GM21381 (cell line): Measurements from ENCODE around the gene CDO1.
"Not testable (repeated sequence)": the region's sequence is repeated elsewhere in the genome, so short reads cannot be mapped to it uniquely, and the experiment has no call there.

Source experiments
- ATAC-seq: cut with Tn5 transposase; IDR thresholded peaks from one replicate; pipeline ENCODE4 v1.9.1; 2021; ENCODE audit warnings: mild to moderate bottlenecking, moderate library complexity; ENCODE audit not compliant: unreplicated experiment

The CDO1 gene

DNA sequence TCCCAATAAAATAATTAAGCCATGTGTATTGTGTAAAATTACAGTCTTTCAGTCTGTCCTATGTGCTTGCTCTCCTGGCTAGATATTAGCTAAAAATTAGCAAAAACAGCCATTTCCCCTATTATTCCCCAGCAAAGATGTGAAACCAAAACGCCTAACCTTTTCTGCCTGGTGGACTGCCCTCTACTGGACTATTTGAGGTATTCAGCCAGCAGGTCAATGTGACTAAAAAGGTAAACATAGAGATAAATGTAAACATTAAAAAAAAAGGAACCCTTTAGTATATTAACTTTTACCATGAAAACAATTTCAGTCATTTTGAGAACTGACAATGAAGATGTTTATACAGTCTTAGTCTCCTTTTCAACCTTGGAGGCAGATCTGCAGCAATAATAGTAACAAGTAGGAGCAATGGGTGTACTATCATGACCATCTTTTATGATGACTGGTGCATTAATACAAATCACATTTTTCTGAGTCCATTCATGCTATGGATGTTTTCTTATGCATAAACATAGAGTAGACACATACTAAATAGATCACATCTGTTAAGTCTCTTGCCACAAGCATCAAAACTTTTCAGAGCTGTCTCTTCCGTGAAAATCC is 14.8 kb upstream of the CDO1 start:
- peak; percentile 78 for ATAC-seq

DNA sequence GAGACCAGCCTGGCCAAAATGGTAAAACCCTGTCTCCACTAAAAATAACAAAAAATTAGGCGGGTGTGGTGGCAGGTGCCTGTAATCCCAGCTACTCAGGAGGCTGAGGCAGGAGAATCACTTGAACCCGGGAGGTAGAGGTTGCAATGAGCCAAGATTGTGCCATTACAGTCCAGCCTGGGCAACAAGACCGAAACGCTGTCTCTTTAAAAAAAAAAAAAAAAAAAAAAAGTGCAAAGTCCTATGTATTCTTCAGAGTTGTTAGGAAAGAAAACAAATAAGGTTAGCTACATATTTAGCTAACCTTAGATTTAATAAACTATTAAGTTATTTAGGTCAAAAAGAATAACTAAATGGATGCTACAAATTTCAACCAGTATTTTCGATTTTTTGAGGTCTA is 13.5 kb upstream of the CDO1 start:
- no peak for ATAC-seq

DNA sequence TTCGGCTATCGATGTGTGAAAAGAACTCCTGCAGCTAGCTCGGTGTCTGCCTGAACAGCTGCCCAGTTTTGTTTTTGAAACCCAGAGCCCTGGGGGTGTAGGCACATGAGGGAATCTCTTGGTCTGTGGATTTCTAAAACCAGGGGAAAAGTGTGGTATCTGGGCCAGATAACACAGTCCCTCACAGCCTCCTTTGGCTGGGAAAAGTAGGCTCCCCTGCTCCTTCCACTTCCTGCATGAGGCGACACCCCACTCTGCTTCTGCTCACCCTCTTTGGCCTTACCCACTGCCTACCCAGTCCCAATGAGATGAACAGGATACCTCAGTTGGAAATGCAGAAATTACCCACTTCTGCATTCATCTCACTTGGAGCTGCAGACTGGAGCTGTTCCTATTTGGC is 9.5 kb upstream of the CDO1 start:
- no peak for ATAC-seq

DNA sequence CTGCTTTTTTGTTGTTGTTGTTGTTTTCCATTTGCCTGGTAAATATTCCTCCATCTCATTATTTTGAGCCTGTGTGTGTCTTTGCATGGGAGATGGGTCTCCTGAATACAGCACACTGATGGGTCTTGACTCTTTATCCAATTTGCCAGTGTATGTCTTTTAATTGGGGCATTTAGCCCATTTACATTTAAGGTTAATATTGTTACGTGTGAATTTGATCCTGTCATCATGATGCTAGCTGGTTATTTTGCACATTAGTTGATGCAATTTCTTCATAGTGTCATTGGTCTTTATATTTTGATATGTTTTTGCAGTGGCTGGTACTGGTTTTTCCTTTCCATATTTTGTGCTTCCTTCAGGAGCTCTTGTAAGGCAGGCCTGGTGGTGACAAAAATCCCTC is 8.5 kb upstream of the CDO1 start:
- ATAC-seq: not testable (repeated sequence)

DNA sequence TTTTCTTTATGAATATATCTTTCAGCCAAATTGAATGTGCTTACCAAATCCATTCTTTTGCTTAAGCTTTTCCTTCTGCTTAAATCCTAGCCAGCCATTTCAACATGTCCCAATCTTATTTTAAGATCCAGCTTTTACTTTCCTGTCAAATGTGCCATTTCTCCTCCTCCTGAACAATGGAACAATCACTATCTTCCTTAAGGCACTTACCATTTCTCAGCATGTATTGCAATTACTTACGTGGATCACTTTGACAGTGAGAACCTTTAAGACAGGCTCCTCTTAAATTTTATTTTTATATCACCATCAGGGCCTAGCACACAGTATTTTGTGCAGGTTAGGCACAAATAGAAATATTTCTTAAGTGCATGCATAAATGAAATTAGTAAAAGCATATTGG is 4.4 kb upstream of the CDO1 start:
- ATAC-seq: no peak

DNA sequence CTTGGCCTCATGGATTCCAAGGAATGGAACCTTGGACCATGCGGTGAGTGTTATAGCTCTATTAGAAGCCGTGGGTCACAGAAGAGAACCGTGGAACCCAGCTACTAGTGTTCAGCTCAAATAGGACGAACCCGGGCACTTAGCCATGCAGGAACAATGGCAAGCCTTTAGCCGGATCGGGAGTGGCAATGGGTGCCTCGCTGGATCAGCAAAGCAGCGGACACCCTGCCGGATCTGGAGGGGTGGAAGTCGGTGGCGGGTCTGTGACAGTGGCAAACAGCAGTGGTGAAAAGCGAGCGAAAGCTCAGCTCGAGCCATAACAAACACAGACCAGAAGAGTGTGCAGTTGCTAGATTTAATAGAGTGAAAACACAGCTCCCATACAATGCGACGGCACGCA is 2.4 kb upstream of the CDO1 start:
- ATAC-seq: no peak

DNA sequence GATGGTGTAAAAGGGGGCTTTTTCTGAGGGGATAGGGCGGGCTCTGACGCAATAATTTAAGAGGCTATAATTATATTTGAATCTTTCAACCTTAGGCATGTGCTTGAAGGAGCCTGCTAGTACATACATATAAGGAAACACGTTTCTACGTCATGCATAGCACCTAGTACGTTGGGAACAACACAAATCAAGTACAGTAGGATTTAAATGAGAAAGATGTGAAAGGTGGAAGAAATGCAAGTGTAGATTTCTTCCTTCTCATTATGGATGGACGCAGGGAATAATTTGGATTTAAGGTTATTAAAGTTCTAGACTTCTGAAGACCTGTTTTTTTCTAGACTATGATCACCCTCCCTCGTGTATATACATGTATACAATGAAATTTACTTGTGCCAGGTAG is 927 bp upstream of the CDO1 start:
- ATAC-seq: no peak

DNA sequence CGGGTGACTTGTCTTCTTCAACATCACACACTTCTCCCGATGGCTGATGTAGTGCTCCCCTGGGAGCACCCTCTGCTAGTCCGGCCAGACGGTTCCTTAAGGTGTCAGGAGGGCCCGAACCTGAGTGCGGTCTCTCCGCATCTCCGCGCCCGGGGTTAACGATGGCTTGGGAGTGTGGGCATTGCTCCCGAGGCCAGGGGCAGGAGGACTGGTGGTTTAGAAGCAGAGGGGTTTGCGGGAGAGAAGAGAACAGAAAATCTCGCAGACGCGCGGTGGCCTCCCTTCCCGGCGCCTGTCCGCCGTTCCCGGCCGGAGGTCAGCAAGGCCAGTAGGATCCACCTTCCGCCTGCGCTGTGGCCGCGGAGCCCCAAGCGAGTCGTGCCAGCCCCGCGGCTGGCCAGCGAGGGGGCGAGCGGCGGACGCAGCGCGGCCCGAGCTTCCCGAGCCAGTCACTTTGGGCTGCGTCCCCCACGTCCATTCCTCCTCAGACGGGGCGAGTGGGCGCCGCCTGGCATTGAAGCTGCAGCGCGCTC is 700 bp downstream of the CDO1 start:
- no peak for ATAC-seq

DNA sequence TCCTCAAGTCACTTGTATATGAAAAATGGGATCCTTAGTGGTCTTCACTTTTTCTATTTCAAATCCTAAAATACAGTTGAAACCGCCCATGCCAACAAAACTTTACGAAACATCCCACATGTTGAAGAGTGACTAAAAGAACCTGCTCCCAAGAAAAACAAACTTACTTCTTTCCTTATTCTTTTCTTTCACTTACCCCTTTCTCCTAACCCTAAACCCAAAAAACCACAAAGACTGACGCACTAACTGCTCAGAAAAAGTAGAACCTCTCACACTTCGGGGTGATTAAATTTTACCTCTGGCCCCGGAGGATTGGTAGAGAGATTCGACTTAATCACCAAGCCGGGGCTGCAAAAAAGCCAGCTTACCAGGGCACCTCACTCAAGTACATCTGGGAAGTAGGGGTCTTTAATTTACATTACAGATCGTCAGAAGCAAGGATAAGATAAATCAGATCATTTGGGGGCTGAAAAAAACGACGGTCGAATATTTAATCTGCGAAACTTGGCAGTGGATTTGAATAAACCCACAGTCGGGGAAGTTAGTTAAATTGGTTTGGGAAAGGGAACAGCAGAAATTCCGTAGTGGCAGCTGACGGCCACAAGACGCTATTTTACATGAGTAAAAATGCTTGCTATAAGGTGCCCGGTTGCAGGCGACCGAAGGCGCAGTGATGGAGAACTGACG is 1.3 kb downstream of the CDO1 start:
- ATAC-seq: no peak

DNA sequence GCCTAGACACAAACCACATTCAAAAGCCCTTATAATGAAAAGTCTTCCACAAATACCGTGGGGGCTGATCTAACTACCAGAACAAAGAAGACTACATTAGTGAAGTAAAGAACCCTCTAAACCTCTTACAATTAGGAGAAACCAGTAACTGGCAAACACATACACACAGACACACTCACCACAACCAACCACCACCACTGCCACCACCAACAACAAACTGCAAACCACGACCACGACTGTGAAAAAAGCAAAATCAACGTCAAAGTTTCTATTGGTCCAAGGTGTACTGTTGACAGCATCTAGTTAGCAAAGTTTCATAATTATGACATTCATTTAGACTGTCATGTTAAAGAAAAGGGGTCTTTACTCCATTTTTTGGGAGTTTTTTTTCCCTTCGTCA is 2.7 kb downstream of the CDO1 start:
- no peak for ATAC-seq

DNA sequence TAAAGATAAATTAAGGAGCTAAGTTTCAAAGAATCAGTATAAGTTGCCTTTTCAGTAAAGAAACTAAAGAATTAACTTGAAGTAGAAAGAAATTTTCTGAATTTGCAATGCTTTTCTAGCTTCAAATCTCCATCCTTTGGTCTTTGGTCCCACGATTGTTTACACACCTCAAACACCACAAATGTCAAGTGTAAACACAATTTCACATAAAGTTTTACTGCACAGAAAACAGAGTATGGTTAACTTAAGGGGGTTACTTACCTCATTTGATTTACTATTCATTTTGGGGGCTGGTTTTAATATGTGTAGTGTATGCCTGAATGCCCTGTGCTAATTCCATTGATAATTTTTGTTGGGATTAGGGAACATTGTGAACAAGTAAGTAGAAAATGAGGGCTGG is 4.1 kb downstream of the CDO1 start:
- ATAC-seq: no peak

DNA sequence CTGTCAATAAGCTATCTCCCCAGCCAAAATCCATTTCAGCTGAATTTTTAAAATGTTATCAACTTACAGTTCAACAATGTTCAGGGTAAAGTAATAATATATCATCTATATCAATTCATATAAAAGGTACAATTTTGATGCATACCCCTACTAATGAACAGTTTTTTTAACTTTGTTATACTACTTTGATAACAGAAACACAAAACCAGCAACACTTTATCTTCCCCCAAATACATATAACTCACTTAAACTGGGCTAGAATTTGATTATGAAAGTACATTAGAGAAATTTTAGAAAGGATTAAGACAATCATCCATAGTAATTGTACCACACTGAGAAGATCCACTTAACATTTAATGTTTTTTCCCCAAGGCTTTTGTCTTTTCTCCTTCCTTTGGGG is 5.1 kb downstream of the CDO1 start:
- ATAC-seq: no peak

DNA sequence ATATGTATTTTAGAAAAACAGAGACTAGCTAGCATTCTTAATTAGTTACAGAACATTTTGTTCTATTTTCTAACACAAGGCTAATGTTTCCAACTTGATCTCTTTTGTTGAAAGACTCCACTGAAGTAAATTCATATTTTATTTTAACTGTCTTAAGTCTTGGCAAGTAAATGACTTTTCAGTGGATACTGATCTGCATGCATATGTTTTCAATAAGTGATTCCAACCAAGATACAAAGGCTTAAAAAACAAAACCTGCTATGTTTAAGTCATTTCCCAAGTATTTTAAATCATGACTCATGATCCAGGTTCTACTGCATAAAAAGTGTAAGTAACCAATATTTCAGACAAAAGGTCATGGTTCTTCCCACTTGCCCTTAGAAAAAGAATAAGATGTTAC is 5.7 kb downstream of the CDO1 start:
- ATAC-seq: no peak

DNA sequence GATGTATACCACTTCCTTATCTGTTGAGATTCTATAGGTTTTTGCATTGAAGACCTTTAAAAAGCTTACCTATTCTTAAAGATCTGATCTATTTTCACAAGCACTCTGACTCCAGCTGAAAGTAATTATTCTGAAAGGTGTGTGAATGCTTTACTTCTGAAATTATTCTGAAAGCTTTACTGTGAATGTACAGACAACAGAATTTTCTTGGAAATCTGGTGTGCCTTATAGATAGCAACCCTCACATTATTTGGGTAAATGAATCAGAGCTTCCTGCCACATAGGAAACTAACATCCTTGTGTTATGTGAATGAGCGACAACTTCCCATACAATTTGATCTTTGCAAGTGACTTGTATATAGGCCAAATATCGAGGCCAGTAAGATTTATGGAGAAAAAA is 6.5 kb downstream of the CDO1 start:
- ATAC-seq: no peak

DNA sequence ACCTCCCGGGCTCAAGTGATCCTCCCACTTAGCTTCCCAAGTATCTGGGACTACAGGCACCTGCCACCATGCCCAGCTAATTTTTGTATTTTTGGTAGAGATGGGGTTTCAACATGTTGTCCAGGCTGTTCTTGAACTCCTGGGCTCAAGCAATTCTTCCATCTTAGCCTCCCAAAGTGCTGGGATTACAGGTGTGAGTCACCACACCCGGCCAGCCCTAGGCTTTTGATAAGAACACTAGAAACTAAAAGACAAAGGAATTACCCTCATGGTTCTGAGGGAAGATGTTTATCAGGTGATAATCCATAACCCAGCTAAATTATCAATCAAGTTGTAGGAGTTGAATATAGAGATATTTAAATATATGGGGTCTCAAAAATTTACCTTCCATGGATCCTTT is 8.4 kb downstream of the CDO1 start:
- not testable (repeated sequence) for ATAC-seq

DNA sequence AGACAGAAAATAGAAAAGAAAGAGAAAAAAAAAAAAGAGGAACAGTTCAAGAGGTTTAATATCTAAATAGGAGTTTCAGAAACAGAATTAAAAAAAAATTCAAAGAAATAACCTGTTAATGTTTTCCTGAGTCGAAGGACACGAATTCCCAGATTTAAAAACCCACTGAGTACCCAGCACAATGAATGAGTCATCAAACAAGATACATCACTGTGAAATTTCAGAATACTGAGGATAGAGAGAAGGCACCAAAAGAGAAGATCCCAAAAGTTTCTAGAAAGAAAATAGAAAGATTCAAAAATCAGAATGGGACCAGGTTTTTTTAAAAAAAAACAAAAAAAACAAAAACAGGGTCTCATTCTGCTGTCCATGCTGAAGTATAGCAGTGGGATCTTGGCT is 8.8 kb downstream of the CDO1 start:
- ATAC-seq: no peak

DNA sequence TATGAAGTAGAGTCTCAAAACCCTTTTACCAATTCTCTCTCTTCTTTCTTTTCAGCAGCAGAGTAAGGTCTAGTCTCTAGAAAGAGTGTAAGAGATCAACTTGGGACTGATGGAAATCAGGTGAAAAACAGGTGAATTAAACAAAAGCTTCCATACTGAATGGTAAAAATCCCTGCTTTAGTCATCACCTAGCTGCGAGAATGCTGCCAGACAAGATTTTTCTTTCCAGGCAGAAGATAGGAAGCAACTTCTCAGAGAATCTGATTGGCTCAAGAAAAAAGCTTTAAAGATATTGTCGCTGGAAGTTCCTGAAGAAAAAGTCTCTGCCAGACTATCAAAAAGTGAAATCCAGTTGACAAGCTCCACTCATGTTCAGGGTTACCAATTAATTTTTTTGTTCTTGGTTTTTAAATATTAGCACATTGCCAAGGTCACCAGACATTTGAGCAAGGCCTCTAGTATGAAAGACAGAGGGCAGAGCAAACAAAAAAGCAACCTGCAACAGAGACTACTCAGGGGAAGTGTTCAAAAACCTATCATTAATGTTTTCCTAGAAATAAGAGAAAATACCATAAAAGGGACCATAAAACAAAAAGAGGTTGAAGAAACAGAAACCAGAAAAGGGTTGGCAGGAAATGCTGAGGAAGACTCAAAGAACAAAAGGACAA is 9.3 kb downstream of the CDO1 start:
- ATAC-seq: no peak

DNA sequence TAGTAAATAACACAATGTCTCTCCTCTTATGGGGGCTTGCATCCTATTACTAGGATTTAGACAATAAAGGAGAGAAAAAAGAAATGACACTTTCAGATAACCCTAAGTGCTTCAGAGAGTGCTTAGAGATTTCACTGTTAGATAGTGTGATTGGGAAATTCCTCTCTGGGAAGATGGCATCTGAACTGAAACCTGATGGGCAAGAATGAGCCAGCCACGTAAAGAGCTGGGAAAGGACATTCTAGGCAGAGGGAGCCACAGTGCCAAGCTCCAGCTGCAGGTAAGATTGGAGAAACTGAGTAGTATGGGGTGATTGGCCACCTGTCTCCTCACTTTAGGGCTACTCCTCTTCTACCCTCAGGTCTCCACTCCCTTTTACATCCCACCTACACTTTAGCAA is 14.5 kb downstream of the CDO1 start:
- ATAC-seq: no peak

DNA sequence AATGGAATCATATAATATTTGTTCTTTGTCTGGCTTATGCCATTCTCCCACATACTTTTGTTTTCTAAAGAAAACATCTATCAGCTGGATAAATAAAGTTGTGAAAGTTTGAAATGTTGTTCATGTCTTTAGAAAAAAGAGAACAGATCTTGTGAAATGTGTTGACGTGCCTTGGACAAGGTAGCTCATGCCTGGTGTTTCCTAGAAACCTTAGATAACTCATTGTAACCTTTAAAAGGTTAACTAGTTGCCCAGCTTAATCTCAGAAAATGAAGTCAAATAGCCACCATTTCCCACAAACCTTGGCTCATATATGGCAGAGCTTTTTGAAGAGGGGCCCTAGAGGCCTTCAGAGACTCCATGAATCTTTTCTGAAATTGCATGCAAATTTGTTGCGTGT is 15.3 kb downstream of the CDO1 start:
- ATAC-seq: no peak

DNA sequence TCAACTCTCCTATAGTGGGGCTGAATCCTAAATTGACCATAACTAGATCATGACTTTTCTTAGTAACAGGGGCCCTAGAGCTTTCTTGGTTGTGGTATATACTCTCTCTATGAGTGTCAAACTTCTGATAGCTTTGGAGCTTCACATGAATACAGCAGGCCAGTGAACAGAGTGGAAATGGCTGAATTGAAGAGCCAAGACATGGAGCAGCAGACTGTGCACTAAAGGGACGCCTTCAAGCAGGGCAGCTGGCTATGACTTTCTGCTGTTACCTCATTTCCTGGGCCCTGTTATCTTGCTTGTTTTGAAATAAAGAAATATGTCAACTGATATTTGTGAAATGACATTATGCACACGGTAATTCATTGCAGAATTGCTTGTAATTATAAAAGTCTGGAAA is 16.4 kb downstream of the CDO1 start:
- ATAC-seq: no peak

DNA sequence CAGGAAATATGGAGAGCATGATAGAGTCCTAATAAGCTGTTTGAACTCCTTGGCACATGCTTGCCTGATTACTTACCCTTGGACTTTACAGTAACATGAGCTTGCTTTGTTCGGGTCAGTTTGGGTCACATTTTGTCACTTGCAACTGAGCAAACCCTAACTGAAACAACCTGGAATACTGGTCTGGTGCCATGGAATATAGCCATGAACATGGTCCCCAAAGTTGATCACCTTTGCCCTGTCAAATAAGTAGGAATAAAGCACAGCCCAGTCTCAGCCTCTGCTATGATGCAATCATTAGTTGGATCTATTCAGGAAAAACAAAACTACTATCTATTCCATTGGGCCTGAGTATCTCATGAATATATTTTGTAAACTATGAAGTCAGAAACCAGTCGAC is 18.2 kb downstream of the CDO1 start:
- ATAC-seq: no peak

DNA sequence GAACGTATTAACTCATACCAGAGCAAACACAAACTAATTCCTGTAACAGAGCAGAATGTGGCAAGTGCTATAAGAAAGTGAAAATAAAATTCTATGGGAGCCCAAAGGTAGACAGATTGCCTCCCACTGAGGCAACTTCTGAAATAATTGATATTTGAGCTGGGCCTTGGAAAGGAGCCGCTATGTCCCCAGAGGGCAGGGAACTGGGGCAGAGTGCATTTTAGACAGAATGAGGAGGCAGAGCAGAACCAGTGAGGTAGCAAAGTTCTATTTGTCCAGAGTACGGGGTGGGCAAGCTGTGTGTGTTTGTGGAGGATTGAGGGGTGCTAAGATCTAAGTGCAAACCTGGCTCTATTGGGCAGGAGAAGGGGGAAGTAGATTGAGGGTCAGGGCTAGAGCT is 19.8 kb downstream of the CDO1 start:
- no peak for ATAC-seq
